ENCODE data around the gene PALLD. TPM values are rescaled to one million over a fixed set of nuclear protein-coding genes. Genes with fewer than 3 reads are reported as not detected.

PALLD gene
- total and polyA plus RNA-seq, 12 donors: 169 to 1,537 (median 667) TPM

DNA sequence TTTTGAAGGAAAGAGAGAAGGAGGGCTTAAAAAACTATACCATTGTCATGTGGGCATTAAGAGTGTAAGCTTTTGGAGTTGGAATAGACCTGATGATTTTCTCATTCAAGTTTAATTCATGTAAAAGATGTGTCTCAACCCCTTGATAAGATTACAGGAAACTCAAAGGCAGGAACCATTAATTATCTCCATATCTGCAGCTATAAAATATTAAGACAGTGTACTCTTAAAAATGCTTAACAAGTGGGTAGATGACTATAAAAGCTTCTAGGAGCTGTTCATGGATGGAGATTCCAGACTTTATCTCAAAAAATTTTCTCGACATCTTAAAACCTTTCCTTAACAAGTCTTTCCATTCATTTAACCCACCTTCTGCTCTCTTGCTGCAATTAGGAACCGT is 208.3 kb downstream of the PALLD start:
- no peak for ATAC-seq
- WGBS, 2 donors: 57 to 69% methylated on average over 2 of the region's 2 CpGs
- intact Hi-C loops (cut with DNase I): loop anchor here in 1 of 10 donors (5.0 kb wide), 1 partner anchor 118 kb away; no protein-coding TSS in a partner anchor
- Histone ChIP-seq H3K9me3 (no peaks in the 10 kb centered on the region), H3K36me3 (peaks cover 0 to 23% (median 0%) of the 10 kb centered on the region in 9 donors), H3K27ac (no peak overlapping the region), H3K27me3 (no peaks in the 10 kb centered on the region), H3K4me1 (peaks cover 0 to 6% (median 0%) of the 10 kb centered on the region in 9 donors), H3K4me3 (no peak overlapping the region)
- DNase-seq: no peak
- TF ChIP-seq, protein P1, sequence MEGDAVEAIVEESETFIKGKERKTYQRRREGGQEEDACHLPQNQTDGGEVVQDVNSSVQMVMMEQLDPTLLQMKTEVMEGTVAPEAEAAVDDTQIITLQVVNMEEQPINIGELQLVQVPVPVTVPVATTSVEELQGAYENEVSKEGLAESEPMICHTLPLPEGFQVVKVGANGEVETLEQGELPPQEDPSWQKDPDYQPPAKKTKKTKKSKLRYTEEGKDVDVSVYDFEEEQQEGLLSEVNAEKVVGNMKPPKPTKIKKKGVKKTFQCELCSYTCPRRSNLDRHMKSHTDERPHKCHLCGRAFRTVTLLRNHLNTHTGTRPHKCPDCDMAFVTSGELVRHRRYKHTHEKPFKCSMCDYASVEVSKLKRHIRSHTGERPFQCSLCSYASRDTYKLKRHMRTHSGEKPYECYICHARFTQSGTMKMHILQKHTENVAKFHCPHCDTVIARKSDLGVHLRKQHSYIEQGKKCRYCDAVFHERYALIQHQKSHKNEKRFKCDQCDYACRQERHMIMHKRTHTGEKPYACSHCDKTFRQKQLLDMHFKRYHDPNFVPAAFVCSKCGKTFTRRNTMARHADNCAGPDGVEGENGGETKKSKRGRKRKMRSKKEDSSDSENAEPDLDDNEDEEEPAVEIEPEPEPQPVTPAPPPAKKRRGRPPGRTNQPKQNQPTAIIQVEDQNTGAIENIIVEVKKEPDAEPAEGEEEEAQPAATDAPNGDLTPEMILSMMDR (IDR thresholded peaks at IDR 0.05): no peak

DNA sequence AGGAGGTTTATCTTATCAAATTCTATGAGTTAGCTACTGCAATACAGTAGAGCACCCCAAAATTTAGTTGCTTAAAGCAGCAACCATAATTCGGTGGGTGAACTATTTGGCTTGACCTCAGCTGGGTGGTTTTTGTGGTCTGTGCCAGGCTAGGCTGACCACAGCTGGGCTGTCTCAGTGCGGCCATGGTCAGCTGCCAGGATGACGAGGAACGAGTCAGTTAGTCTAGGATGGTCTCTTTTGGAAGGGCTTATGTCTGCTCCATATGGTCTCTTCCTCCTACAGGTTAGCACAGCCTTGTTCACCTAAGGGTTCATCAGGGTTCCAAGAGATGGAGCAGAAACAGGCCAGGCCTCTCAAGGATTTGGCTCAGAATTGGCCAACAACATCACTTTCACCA is 210.4 kb downstream of the PALLD start:
- H3K36me3 ChIP-seq: peaks cover 0 to 13% (median 0%) of the 10 kb centered on the region in 9 donors
- no peak overlapping the region for H3K4me3 ChIP-seq
- H3K27ac ChIP-seq: no peak overlapping the region
- H3K9me3 ChIP-seq: no peaks in the 10 kb centered on the region
- 75 to 80% methylated on average over 4 of the region's 4 CpGs for WGBS, 2 donors
- no peaks in the 10 kb centered on the region for H3K27me3 ChIP-seq
- no peak for DNase-seq
- peak in 2 of 8 donors; percentile 19 to 37 for ATAC-seq
- intact Hi-C loops (cut with DNase I): loop anchor here in 1 of 10 donors (5.0 kb wide), 1 partner anchor 120 kb away; no protein-coding TSS in a partner anchor
- H3K4me1 ChIP-seq: peaks cover 8 to 27% (median 18%) of the 10 kb centered on the region in 9 donors
- TF ChIP-seq, protein P1 (IDR thresholded peaks at IDR 0.05): no peak

DNA sequence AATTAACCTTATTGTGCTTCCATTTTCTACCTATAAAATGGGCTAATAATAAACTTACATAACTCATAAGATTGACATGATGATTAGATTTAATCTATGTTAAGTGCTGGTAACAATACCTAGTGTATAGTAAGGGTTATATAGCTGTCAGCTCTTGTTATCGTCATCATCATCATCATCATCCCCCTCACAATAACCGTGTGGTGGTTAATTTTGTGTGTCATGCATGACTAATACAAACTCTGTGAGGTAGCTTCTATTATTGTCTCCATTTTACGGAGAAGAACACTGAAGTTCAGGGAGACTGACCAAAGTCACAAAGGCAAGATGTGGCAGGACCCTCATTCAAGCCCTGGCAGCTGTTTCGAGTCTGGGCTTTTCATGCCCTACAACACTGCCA is 211.3 kb downstream of the PALLD start:
- DNase-seq: no peak
- H3K4me1 ChIP-seq: peaks cover 8 to 30% (median 22%) of the 10 kb centered on the region in 9 donors
- no peak for ATAC-seq
- TF ChIP-seq, protein P1 (IDR thresholded peaks at IDR 0.05): no peak
- 73 to 85% methylated on average over 4 of the region's 4 CpGs for WGBS, 2 donors
- no peaks in the 10 kb centered on the region for H3K27me3 ChIP-seq
- no peak overlapping the region for H3K4me3 ChIP-seq
- no peak overlapping the region for H3K27ac ChIP-seq
- intact Hi-C loops (cut with DNase I): loop anchor here in 1 of 10 donors (5.0 kb wide), 1 partner anchor 121 kb away; no protein-coding TSS in a partner anchor
- no peaks in the 10 kb centered on the region for H3K9me3 ChIP-seq
- H3K36me3 ChIP-seq: peaks cover 0 to 18% (median 0%) of the 10 kb centered on the region in 9 donors

DNA sequence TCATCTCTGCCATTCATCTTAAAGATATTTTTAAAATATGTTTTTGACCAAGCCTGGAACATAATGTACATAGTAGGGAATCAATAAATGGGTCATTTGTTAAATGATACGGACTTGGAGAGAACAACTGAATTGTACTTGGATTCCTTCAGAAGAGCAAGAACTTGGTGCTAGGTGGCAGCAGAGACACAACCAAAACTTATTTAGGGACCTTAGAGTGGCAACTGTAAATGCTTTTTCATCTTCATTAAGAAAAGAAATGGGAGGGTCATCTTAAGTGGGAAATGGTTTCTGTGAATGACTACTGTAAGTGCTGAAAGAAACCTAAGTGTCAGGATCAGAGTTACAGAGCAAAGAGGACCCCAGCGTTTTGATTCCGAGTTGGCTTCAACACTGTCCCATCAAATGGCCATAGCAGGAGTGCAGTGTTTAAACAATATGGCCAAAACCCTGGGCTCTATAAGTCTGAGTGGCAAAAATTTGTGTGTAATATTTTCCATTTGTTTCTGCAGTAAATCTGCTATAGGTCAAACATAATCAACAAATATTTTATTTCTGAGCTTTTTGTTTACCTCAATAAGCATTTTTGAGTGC is 213.6 kb downstream of the PALLD start:
- Histone ChIP-seq H3K27ac (peak overlapping the region in 6 of 10 donors; percentile 44 to 77 (median 62)), H3K9me3 (no peaks in the 10 kb centered on the region), H3K4me3 (no peak overlapping the region), H3K36me3 (peaks cover 0 to 21% (median 0%) of the 10 kb centered on the region in 9 donors), H3K4me1 (peaks cover 8 to 30% (median 22%) of the 10 kb centered on the region in 9 donors), H3K27me3 (no peaks in the 10 kb centered on the region)
- ATAC-seq: peak in 7 of 8 donors; percentile 49 to 78 (median 65)
- 32 to 34% methylated on average over 3 of the region's 3 CpGs for WGBS, 2 donors
- intact Hi-C loops (cut with DNase I): loop anchor here (2.0 to 10.0 kb wide), 10 partner anchors 124 to 294 kb away; no protein-coding TSS in a partner anchor
- DNase-seq: peak in 1 of 2 donors; percentile 36
- TF ChIP-seq, protein P1 (IDR thresholded peaks at IDR 0.05): peak; percentile 30 to 76 (median 61)
